ENCODE measurements around the gene IFFO2.

The IFFO2 gene

DNA sequence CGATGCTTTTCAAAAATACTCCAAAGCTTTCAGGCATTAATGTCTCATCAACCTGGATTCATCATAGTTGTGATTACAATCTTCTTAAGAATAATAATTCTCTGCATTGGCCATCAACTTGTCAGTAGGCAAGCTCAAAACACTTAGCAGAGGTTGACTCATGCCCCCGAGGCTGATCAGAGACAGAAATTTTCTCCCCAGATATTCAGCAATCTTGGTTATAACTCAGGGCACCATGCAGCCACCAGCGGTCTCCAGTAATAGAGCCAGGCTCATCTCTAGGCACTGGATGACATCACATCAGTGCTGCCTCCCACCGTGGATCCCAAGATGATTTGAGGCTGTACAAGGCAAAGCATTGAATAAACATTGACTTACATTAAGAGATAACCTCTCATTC is 14.3 kb upstream of the IFFO2 start:
- no peak for FAIRE-seq

DNA sequence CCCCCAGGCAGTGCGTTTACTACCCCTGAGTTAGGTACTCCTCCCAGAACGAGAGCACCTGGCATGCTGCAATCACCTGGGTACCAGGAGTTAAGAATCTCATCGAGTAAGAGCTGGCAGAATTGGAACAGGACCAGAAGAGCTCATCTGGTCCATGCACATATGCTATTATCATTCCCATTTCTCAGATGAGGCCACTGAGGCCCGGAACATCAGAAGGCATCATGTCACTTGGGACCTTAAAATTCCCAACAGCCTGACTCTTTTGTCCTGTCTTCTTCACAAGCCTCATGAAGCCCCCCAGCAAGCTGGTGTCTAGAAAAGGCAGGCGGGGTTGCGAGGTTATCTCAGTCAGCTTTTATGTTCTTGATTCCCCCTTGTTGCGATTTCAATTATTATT is 13.9 kb upstream of the IFFO2 start:
- FAIRE-seq: no peak

DNA sequence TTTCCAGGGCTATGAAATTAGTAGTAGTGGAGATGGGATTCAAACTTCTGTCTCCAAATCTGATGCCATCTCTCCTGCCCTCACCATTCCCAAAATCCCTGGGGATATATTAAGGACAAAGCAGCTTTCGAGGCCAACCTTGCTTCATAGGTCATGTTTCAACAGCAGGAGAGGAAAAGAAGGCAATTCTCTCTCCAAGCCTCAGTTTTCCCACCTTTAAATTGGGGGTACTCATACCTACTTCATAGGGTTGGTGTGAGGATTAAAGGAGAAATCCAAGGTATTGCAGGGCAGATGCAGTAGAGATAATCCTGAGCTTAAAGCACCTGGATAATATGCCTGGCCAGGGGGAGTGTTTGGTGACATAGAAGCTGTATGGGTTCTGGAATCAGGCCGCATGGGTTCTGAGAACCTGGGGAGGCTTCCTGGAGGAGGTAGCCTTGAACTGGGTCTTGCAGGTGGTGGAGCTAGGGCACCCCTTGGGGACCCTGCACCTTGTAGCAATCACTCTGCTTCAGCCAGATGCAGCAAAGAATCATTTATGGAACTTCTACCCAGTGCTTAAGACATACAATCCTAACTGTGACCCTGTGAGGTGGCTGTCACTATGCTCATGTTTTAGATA is 10.7 kb upstream of the IFFO2 start:
- FAIRE-seq: no peak

DNA sequence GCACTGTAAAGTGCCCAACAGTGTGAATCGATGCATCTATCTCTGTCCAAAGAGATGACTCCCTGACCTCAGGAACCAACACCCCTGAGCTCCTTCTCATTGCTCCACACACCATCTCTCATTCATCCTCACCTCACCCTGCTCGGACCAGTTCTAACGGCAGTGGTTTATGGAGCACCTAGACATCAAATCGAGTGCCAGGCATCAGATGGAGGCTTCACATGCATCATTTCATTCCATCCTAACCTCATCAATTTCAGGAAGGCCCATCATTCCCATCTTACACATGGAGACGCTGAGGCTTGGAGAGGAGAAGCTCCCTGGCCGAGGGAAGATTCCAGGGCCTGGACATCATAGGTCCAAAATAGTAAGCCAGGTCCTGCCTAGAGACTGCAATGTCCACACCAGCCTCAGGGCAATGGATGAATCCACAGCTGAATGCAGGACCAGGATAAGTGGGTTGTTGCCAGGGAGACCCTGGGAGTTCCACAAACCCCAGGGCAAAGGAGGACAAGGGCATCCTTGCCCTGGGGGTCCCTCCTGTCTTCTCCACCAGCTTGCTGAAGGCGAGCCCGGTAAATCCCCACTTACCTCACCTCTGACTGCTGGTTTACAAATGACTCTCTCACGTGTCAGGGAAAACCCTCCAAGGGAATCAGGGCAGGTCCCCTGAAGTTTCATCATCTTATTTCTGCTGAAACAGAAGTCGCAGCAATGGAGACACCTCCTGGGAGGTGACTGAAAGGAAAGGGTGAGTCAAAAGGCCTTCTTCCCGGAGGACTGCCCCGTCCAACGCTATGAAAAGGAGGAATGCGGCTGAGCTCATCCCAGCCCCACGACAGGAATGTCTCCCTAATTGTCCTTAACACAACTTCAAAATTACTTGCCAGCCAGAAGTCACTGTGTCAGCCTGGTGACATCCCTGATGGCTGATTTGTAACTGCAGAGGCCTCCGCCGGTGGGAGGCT is 9.0 kb upstream of the IFFO2 start:
- no peak for FAIRE-seq

DNA sequence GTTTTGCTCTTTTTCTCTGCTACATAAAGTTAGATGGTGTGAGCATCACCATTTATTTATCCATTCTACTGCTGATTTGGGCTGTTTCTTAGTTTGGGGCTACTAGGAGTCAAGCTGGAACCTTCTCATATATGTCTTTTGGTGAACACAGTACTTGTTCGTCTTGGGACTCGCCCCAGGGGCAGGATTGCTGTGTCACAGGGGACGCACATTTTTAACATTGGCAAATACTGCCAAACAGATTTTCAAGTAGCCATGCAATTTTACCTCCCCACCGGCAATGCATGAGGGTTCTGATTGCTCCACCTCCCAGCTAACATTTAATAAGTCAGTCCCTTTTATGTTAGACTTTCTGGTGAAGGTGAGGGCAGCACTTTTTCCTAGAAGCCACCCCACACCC is 7.5 kb upstream of the IFFO2 start:
- FAIRE-seq: no peak

DNA sequence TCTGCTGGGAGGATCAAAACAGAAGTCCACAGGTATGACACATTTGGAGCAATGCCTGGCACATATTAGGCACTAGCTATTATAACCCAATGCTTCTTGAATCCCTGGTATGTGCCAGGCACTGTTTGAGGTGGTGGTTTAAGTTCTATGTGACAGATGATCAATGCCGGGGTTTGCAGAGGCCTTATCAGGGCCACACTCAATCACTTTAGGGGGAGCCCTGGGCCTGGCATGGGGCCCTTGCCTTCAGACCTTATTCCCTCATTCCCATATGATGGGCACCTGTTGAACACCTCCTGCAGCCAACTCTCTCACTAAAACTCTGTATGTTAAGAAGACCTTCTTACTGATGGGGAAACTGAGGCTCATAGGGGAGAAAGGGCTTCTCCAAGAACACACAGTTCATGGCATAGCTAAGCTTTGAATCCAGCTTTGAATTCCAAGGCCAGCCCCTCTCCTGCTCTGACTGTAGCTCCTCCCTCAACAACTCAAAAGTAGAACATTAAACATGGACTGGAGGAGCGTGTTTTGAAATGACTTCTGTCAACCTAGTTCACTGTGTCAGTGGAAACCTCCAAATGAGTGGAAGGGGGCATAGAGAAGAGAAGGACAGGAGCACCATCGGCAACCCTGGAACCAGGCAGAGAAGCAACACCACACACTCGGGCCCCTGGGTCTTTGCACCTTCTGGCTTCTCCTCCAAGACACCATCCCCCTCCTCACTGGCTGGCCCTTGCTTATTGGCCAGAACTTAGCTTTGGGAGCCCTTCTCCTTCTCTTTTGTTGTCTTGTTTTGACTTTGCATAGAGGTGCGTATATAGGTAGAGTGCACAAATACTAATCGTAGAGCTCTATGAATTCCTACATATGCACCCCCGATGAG is 6.6 kb upstream of the IFFO2 start:
- no peak for FAIRE-seq

DNA sequence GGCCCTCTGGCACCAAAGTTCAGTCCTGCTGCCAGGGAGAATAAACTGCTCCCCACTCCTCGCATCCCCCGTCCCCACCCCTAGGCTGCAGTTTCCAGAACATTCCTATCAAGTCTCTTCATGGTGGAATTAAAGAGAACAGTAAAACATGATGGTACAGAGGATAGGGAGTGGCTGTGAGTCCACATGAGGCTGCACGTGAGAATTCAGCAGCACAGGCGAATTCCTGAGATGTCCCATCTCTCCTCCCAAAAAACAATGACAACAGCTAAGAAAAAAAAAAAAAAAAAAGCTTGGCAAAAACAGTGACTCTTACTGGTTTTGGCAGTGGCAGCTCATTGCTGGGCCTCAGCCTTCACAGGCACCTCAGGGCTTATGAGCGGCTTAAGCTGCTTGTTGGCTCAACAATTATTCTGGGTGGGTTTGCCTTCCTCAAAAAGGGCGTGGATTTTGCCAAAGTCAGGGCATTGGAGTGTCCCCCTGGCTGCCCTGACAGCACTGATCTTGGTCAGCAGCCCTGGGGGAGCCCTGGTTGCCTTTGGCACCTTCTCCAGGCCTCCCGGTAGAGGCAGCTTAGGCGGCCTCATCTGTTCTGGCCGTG is 5.7 kb upstream of the IFFO2 start:
- no peak for FAIRE-seq

DNA sequence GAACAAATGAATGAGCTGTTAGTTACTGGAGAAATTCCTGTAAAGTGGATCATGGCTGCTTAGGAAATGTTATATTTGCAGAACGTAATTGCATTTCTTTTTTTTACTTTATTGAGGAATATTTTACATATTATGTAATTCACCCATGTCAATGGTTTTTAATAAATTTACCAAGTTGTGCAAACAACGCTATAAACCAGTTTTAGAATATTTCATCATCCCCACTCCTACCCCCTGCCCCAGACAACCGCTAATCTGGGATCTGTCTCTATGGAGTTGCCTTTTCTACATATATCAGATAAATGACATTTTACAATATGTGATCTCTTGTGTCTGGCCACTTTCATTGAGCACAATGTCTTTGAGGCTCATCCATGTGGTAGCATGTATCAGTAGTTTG is 4.3 kb upstream of the IFFO2 start:
- FAIRE-seq: no peak

DNA sequence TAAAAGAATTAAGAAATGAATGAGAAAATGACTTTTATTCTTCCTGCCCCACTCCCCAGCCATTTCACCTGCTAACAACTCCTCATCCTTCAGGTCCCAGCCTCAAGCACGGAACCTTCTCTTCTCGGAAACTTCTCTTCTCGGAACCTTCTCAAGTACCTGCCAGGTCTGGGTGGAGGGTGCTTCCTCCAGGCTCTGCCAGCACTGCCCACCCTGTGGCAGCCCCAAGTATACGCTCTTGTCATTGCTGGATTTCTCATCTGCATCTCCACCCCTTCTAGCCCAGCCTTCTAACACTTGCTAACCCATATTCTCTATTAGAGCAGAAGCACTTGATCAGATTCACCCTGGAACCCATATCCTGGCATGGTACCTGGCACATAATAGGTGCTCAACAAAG is 3.9 kb upstream of the IFFO2 start:
- no peak for FAIRE-seq

DNA sequence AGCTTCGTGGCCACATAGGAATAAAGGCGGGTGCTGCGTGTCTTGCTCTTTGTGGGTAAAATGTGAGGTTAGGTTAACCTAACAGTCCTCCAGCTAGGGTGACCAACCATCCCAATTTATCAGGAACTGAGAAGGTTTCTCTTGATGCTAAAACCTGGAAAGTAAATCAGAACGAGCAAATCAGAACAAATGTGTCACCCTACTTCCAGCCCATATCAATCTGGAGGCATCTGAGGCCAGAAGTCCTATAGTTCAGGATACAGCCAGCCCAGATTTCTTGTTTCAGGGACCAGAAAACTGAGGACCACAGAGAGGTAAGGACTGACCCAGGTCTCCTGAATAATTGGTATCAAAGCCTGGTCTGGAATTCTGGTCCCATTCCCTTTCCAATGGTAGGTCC is 3.1 kb upstream of the IFFO2 start:
- no peak for FAIRE-seq

DNA sequence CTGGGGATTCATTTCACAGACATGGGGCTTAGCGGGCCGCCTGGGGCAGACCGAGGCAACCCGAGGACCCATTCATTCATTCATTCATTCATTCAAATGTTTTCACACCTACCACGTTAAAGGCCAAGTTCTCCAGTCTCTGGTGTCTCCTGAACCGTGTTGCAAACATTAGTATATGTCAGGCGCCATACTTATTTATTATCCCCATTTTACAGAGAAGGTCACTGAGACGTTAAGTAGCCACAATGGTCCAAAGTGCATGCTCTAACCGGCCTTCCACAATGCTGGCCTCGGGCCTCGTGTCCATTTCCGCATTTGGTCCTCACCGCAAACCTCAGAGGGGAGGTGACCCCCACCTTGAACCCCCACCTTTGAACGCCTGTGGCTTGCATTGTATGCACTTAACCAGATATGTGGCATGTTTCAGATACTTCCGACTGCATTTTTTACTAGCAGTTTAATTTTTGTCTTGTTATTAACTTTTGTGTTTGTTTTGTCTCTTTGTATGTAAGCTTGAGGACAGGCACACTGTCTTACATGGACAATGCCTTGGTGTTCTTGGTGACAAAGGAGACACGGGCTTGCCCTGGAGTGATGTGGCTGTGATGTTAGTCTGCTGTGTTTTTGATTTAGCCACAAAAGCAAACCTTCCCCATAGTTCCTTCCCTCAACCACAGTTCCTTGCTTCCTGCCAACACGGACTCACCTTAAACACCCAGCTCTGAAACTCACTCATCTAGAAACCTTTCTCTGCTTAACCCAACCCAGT is 1.2 kb upstream of the IFFO2 start:
- no peak for FAIRE-seq

DNA sequence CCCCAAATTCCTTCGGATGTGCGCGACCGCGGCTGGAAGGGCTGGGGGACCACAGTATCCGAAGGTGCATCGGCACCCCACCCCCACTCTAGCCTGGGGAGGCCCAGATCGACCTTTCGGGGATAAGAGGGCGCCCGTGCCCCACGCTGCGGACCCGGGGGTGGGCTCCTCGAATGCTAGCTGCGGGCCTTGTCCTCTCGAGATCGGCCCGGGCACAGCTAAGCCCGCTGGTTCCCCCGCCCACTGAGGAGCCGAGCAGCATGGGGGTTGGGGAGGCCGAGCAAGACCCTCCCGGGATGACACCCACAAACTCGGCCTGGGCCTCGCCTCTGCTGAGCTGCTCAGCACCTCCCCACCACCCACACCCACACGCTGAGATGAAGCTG is 653 bp upstream of the IFFO2 start:
- FAIRE-seq: no peak

DNA sequence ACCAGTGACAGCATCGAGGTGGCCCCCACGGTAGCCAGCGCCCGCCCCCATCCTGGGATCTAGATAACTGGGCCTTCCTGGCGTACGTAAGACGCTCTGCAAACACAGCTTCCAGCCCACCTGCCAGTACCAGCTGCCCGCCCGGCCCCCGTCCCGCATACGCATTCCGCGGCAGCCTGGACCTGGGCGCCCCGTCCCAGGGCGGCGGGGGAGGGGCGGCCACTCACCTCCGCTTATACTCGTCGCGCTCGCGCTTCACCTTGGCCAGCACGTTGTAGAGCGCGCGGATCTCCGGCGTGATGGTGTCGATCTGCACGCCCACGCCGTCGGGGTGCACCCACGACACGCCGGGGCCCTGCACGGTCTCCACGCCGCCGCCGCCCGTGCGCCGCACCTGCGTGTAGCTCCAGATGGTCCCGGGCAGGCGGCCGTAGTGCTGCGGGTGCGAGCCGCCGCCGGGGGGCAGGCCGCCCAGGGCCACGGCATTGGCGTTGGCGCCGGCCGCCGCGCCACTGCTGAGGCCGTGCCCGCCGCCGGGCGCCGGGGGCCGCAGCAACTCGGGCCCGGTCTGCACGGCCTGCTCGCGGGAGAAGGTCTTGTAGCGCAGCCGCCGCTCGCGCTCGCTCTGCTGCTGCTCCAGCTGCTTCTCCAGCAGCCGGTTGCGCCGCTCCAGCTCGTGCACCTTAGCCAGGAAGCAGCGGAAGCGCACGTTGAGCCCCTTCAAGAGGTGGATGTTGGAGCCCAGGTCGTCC is 859 bp downstream of the IFFO2 start:
- FAIRE-seq: no peak

DNA sequence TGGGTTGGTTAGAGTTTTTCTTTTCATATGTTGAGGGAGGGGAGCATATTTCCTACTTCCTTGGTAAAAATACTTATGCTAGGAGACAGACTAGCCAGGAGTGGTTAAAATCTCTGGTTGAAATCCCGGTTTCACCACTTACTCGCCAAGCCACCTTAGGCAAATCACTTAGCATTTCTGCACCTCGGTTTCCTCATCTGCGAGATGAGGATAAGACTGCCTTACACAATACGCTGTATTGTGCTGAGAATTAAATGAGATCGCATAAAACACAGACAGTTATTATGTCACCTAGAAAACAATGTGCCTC is 1.4 kb downstream of the IFFO2 start:
- FAIRE-seq: no peak

DNA sequence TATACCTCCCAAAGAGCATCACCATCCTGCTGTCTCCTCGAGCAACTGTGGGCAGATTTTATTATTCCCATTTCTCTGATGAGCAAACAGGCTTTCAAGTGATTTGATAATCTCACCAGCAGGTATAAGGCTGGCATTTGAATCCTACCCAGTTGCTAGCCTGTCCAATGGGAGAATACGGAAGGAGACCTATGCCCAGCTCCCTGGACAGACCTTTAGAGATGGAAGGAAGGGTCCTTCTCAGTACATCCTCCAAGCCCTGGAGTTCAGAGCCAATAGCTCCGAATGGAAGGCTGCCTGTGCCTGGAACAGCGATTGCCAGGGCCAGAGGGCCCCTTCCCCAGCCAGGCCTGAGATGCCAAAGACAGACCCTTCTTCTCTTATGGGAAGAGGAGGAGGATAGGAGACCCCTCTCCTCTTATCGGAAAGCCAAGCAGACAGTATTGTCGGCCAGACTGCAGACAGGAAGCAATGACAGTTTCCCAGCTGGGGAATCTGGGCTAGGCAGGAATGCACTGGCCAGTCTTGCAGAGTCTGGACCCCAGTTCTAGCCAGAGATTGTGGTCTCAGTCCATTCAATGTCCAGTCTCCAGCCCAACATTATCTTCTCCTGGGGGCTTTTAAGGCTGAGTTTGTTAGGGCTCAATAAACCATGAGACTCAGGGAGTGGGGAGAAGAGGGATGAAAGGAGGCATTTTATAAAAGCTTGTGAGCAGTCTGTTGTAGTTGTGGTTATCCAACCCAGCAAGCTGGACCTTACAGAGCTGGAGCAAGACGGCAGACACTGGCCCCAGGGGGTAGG is 2.0 kb downstream of the IFFO2 start:
- FAIRE-seq: no peak

DNA sequence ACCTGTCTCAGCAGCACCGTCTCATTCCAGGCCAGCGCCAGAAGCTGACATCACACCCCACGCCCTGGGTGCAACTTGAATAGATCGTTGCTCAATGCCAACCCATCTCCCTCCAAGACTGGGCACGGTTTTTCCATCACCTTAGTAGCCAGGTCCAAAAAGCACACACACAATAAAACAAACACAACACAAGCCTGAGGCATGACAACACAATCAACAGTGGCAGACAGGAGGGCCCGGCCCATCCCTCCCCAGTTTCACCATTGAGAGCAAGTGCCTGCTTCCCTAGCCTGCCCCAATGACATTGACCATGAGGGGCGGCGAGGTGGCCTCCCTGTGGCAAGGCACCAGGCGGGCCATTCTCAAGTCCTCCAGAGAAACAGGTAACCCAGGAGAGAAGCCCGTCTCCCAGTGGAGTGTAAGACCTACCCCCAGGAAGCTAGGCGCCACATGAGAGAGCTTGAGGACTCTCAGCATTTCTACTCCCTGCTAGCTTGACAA is 2.7 kb downstream of the IFFO2 start:
- no peak for FAIRE-seq

DNA sequence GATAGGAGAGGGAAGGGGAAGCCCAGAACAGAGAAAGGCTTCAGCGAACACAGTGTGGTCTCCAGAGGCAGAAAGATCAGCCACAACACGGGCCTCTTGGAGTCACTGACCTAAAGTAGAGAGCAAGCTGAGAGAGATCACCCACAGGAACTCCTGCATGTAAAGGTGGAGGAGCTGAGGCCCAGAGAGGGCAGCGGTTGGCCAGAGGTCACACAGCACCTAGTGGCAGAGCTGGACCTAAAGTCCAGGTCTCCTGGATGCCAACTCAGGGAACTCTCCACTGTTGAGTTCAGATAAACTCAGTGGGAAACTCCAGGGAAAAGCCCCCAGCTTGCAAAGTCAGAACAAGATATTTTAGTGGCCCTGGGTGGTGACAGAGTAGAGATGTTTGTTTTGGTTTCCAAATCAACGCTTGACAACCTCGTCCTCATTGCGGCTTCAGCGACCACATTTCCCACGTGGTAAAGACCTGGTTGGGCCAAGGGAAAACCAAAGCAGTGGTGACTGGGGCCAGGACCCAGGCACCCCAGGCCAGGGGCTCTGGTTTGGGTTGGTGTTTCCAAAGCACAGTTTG is 4.6 kb downstream of the IFFO2 start:
- FAIRE-seq: no peak

DNA sequence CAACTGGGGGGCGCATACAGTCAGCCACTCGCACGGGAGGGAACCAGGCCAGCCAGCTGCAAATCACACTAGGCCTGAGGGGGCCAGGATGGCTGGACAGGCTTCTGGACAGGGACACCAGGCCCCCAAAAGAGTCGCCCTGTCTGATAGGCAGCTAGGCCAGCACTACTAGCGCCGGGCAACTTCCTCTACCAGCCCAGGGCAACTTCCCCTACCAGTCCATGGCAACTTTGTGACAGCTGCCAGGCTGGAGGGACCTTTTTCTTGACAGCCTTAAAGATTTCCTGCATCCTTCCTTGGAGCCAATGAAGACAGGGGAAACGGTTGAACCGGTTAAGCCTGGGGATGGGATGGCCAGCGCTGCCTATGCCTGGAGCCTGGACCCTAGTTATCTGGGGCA is 5.1 kb downstream of the IFFO2 start:
- FAIRE-seq: no peak

DNA sequence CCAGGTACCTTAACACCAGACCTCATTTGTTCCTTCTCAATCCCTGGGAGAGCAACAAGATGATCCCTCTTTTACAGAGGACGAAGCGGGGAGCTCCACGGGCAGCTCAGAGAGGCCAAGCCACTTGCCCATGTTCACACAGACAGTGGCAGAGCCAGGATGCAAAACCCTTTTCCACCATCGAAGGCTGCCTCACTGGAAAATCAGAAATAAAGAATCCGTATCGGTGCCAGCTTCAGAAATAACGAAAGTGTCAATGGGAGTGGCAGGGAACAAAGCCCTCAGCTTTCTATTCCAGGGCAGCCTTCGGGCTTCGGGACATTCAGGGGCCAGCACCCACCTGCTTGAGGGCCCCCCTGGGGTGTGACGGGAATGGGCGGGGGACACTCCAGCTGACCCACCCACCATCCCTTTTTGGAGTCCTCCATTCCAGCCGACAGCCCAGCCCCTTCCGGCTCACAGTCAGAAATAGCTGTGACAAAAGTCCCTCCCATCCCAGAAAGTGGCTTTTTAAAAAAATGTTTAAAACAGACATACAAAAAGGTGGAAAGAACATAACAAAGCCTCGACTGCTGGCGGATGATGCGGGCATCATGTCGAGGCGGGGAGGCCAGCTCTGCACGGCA is 6.0 kb downstream of the IFFO2 start:
- FAIRE-seq: peak; percentile 76
